Measurements from ENCODE around the gene MBD6.

Gene MBD6

DNA sequence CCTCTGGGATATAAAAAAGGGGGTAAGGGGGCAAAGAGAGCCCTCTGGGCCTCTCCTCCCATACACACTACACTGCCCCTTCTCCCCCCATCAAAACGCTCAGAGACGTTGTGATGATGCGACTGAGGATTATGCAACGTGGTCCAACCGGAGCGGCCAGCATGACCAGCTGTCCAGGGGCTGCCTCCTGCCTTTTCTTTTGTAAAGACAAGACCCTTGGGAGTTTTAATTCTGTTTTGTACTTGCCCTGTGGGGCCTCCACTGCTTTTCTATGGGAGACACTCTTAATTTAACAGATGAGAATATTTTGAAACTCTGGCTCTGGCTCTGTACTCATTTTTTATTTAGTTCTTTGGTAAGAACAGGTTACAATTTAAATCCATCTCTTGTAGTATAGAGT, 7.2 kb downstream of the MBD6 start:
- no peak for DNase-seq (ENCODE audit: low read depth in 1 of 2, low spot score in 1 of 2)
- Histone ChIP-seq H3K4me3 (replicated peaks; ENCODE audit: insufficient read depth, low read length) (no peak overlapping the region), H3K27me3 (ENCODE audit: insufficient read depth, poor library complexity, severe bottlenecking) (no peaks in the 10 kb centered on the region), H3K27ac (replicated peaks) (no peak overlapping the region)
- TF ChIP-seq, protein P1, sequence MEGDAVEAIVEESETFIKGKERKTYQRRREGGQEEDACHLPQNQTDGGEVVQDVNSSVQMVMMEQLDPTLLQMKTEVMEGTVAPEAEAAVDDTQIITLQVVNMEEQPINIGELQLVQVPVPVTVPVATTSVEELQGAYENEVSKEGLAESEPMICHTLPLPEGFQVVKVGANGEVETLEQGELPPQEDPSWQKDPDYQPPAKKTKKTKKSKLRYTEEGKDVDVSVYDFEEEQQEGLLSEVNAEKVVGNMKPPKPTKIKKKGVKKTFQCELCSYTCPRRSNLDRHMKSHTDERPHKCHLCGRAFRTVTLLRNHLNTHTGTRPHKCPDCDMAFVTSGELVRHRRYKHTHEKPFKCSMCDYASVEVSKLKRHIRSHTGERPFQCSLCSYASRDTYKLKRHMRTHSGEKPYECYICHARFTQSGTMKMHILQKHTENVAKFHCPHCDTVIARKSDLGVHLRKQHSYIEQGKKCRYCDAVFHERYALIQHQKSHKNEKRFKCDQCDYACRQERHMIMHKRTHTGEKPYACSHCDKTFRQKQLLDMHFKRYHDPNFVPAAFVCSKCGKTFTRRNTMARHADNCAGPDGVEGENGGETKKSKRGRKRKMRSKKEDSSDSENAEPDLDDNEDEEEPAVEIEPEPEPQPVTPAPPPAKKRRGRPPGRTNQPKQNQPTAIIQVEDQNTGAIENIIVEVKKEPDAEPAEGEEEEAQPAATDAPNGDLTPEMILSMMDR (IDR thresholded peaks at IDR 0.05; ENCODE audit: insufficient read depth, low read length) = no peak
- TF ChIP-seq POLR2AphosphoS5 (IDR thresholded peaks at IDR 0.05; ENCODE audit: low read depth) (no peak), GABPA (IDR thresholded peaks at IDR 0.05; ENCODE audit: low read depth) (no peak), SPI1 (IDR thresholded peaks at IDR 0.05; ENCODE audit: borderline replicate concordance, low read depth) (no peak)
- TF ChIP-seq, protein P2, sequence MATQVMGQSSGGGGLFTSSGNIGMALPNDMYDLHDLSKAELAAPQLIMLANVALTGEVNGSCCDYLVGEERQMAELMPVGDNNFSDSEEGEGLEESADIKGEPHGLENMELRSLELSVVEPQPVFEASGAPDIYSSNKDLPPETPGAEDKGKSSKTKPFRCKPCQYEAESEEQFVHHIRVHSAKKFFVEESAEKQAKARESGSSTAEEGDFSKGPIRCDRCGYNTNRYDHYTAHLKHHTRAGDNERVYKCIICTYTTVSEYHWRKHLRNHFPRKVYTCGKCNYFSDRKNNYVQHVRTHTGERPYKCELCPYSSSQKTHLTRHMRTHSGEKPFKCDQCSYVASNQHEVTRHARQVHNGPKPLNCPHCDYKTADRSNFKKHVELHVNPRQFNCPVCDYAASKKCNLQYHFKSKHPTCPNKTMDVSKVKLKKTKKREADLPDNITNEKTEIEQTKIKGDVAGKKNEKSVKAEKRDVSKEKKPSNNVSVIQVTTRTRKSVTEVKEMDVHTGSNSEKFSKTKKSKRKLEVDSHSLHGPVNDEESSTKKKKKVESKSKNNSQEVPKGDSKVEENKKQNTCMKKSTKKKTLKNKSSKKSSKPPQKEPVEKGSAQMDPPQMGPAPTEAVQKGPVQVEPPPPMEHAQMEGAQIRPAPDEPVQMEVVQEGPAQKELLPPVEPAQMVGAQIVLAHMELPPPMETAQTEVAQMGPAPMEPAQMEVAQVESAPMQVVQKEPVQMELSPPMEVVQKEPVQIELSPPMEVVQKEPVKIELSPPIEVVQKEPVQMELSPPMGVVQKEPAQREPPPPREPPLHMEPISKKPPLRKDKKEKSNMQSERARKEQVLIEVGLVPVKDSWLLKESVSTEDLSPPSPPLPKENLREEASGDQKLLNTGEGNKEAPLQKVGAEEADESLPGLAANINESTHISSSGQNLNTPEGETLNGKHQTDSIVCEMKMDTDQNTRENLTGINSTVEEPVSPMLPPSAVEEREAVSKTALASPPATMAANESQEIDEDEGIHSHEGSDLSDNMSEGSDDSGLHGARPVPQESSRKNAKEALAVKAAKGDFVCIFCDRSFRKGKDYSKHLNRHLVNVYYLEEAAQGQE (IDR thresholded peaks at IDR 0.05; ENCODE audit: insufficient replicate concordance, low read depth) = no peak

DNA sequence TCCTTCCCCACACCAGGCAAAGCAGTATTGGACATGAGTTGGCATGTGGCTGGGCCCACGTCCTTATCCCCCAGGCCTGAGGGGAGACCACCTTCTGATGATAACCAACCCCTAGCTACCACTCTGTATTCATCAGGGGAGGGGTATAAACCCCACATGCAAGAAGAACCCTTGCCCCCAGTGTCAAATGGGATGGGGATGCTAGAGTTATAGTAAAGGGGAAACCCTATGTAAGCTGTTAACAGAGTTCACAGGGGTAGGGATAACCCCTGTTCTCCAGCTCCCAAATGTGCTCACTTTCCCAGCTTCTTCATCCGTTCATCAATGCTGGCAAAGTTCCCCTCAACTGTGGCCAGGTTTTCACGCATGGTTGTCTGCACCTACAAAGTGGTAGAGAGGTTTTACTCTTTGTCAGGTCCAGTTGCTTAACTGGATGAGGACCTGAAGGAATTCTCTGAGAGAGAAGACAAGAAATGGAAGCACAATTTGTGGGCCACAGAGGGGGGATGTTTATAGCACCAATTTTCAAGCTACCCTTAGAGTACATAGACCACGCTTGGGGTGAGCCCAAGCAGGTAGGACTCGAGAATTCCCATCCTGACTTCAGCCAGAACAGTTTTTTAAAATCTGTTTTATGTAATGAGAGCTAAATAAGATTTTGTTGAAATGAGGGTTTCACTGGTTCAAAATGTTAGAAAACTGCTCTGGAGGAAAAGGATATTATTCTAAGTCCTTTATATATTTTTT, 7.9 kb downstream of the MBD6 start:
- Histone ChIP-seq H3K27ac (replicated peaks) (no peak overlapping the region), H3K27me3 (ENCODE audit: insufficient read depth, poor library complexity, severe bottlenecking) (no peaks in the 10 kb centered on the region), H3K4me3 (replicated peaks; ENCODE audit: insufficient read depth, low read length) (no peak overlapping the region)
- TF ChIP-seq SPI1 (IDR thresholded peaks at IDR 0.05; ENCODE audit: borderline replicate concordance, low read depth) (no peak), POLR2AphosphoS5 (IDR thresholded peaks at IDR 0.05; ENCODE audit: low read depth) (peak; percentile 24; the same call in 1 of the 2 replicates)
- DNase-seq (ENCODE audit: low read depth in 1 of 2, low spot score in 1 of 2) = no peak

DNA sequence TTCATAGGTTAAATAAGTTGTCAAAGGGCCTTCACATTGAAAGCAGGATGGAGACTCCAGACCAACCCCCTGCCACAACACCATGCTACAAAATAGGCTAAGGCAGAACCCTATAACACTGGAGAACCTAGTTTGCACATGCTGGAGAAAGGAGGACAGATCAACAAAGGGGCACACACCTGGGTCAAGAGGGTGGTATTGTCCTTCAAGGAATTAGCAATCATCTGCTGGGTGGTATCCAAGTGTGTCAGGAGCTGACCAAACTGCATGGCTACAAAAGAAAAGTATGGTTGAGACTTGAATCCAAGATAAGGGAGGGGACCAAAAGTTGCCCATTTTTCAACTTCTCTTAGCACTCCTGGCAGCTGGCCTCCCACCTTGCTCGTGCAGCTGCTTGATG, 9.2 kb downstream of the MBD6 start:
- Histone ChIP-seq H3K4me3 (replicated peaks; ENCODE audit: insufficient read depth, low read length) (no peak overlapping the region), H3K27ac (replicated peaks) (no peak overlapping the region), H3K27me3 (ENCODE audit: insufficient read depth, poor library complexity, severe bottlenecking) (no peaks in the 10 kb centered on the region)
- DNase-seq (ENCODE audit: low read depth in 1 of 2, low spot score in 1 of 2) = no peak
- TF ChIP-seq, protein P2 (IDR thresholded peaks at IDR 0.05; ENCODE audit: insufficient replicate concordance, low read depth) = no peak
- no peak for TF ChIP-seq SPI1 (IDR thresholded peaks at IDR 0.05; ENCODE audit: borderline replicate concordance, low read depth)
- TF ChIP-seq, protein P1 (IDR thresholded peaks at IDR 0.05; ENCODE audit: insufficient read depth, low read length) = no peak
- TF ChIP-seq GABPA (IDR thresholded peaks at IDR 0.05; ENCODE audit: low read depth) = no peak
- no peak for TF ChIP-seq POLR2AphosphoS5 (IDR thresholded peaks at IDR 0.05; ENCODE audit: low read depth)

DNA sequence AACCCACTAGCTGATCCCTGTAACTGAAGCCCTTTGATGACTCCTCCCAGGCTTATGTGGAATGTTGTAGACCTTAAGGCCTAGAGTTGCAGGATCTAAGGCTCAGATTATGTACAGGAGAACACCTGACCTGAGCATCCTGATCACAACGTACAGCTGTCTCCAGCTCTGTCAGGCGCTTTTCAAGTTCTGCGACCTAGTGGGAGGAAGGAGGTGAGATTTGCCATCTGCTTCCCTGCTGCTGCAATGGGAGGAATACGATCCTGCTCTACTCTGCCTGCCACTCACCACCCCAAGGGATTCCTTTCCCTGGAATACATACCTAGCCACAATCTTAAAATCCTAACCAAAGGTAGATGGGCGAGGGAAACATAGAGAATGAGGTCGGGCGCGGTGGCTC, 10.5 kb downstream of the MBD6 start:
- Histone ChIP-seq H3K27ac (replicated peaks) (no peak overlapping the region), H3K27me3 (ENCODE audit: insufficient read depth, poor library complexity, severe bottlenecking) (no peaks in the 10 kb centered on the region), H3K4me3 (replicated peaks; ENCODE audit: insufficient read depth, low read length) (no peak overlapping the region)
- TF ChIP-seq, protein P2 (IDR thresholded peaks at IDR 0.05; ENCODE audit: insufficient replicate concordance, low read depth) = no peak
- no peak for TF ChIP-seq POLR2AphosphoS5 (IDR thresholded peaks at IDR 0.05; ENCODE audit: low read depth)
- TF ChIP-seq, protein P1 (IDR thresholded peaks at IDR 0.05; ENCODE audit: insufficient read depth, low read length) = no peak
- no peak for TF ChIP-seq SPI1 (IDR thresholded peaks at IDR 0.05; ENCODE audit: borderline replicate concordance, low read depth)
- no peak for TF ChIP-seq GABPA (IDR thresholded peaks at IDR 0.05; ENCODE audit: low read depth)
- DNase-seq (ENCODE audit: low read depth in 1 of 2, low spot score in 1 of 2) = no peak

Measured in HL-60 (cell line).